GM23338 (cell line): Measurements from ENCODE around the gene FOXP4. TPM values are rescaled to one million over a fixed set of nuclear protein-coding genes. Genes with fewer than 3 reads are reported as not detected.

Source experiments
- ATAC-seq: fragments of 200-7000 bp; cut with Tn5 transposase; 3 replicates; pipeline ENCODE4 v1.9.1; 2020
- DNase-seq: peaks from one replicate; pipeline ENCODE4 v3.0.0-alpha.2; 2015; ENCODE audit warnings: low spot score
- H2AFZ ChIP-seq: fragments of 200-600 bp; sonication (generic); 2 replicates; pipeline ENCODE4 v1.8.0; 2016; ENCODE audit warnings: antibody characterized with exemption, mild to moderate bottlenecking, moderate library complexity
- H3F3A ChIP-seq: fragments of 200-600 bp; sonication (generic); replicated peaks from 2 replicates; pipeline ENCODE4 v1.8.0; 2017; ENCODE audit warnings: antibody characterized with exemption, mixed run types, low read depth
- H3K27ac ChIP-seq: fragments of 200-600 bp; sonication (generic); 2 replicates; pipeline ENCODE4 v1.6.1; 2016; ENCODE audit warnings: low read depth
- H3K27me3 ChIP-seq: fragments of 200-600 bp; sonication (generic); 2 replicates; pipeline ENCODE4 v1.8.0; 2016; ENCODE audit warnings: mild to moderate bottlenecking, mixed run types, moderate library complexity; ENCODE audit not compliant: insufficient read depth
- H3K36me3 ChIP-seq: fragments of 200-600 bp; sonication (generic); 2 replicates; pipeline ENCODE4 v1.8.0; 2016; ENCODE audit warnings: mild to moderate bottlenecking; ENCODE audit not compliant: insufficient read depth
- H3K4me1 ChIP-seq: fragments of 200-600 bp; sonication (generic); 2 replicates; pipeline ENCODE4 v1.8.0; 2016; ENCODE audit warnings: mild to moderate bottlenecking, moderate library complexity; ENCODE audit not compliant: insufficient read depth
- H3K4me2 ChIP-seq: fragments of 200-600 bp; sonication (generic); 2 replicates; pipeline ENCODE4 v1.7.1; 2017; ENCODE audit warnings: mixed run types
- H3K4me3 ChIP-seq: fragments of 200-600 bp; sonication (generic); 2 replicates; pipeline ENCODE4 v1.6.1; 2016; ENCODE audit warnings: mixed run types
- H3K79me2 ChIP-seq: fragments of 200-600 bp; sonication (generic); replicated peaks from 2 replicates; pipeline ENCODE4 v1.8.0; 2017; ENCODE audit warnings: mild to moderate bottlenecking; ENCODE audit not compliant: insufficient read depth
- H3K9me2 ChIP-seq: fragments of 200-600 bp; sonication (generic); 2 replicates; pipeline ENCODE4 v1.8.0; 2017; ENCODE audit not compliant: insufficient read depth
- H4K20me1 ChIP-seq: fragments of 200-600 bp; sonication (generic); replicated peaks from 2 replicates; pipeline ENCODE4 v1.8.0; 2017; ENCODE audit warnings: mild to moderate bottlenecking; ENCODE audit not compliant: insufficient read depth
- H3K27ac Mint-ChIP-seq: 2 replicates; pipeline ENCODE4 v1.8.0; 2020; ENCODE audit warnings: inconsistent platforms, mild to moderate bottlenecking, moderate library complexity, mixed read lengths
- H3K27me3 Mint-ChIP-seq: 3 replicates; pipeline ENCODE4 v1.8.0; 2022; ENCODE audit warnings: low read depth, mild to moderate bottlenecking, moderate library complexity, mixed read lengths, inconsistent platforms; ENCODE audit not compliant: insufficient read depth, poor library complexity
- H3K36me3 Mint-ChIP-seq: 3 replicates; pipeline ENCODE4 v1.8.0; 2021; ENCODE audit warnings: low read depth, mild to moderate bottlenecking, inconsistent platforms, moderate library complexity, mixed read lengths
- H3K4me1 Mint-ChIP-seq: 3 replicates; pipeline ENCODE4 v1.8.0; 2020; ENCODE audit warnings: mild to moderate bottlenecking, inconsistent platforms, mixed read lengths
- H3K4me3 Mint-ChIP-seq: 3 replicates; pipeline ENCODE4 v1.8.0; 2021; ENCODE audit warnings: moderate library complexity, mild to moderate bottlenecking, inconsistent platforms, mixed read lengths
- H3K9me3 Mint-ChIP-seq: 3 replicates; pipeline ENCODE4 v1.8.0; 2020; ENCODE audit warnings: moderate library complexity, mild to moderate bottlenecking, inconsistent platforms, mixed read lengths
- CREB1 ChIP-seq: fragments of 250-450 bp; sonication (Bioruptor Pico); IDR thresholded peaks from 2 replicates; pipeline ENCODE4 v1.5.0; 2020; ENCODE audit warnings: low read depth, mild to moderate bottlenecking, moderate library complexity
- CTCF ChIP-seq, 2 experiments: fragments of 200-600 bp in 1 of 2; sonication (generic) in 1 of 2; conservative IDR thresholded peaks; 2 replicates each; pipeline versions ENCODE4 v1.5.1 to v1.6.1; 2016 to 2017; ENCODE audit warnings: antibody characterized with exemption in 2 of 2, low read depth in 2 of 2, mild to moderate bottlenecking in 2 of 2, moderate library complexity in 1 of 2
- ETS1 ChIP-seq: IDR thresholded peaks from 2 replicates; pipeline ENCODE4 v1.6.1; 2016; ENCODE audit warnings: antibody characterized with exemption
- EZH2phosphoT487 ChIP-seq: fragments of 200-600 bp; sonication (generic); IDR thresholded peaks from one replicate; pipeline ENCODE4 v1.8.1; 2018; ENCODE audit warnings: antibody characterized with exemption; ENCODE audit not compliant: unreplicated experiment
- JUNB ChIP-seq: IDR thresholded peaks from one replicate; pipeline ENCODE4 v1.6.1; 2016; ENCODE audit warnings: antibody characterized with exemption; ENCODE audit not compliant: unreplicated experiment
- NANOG ChIP-seq: IDR thresholded peaks from 2 replicates; pipeline ENCODE4 v1.6.1; 2016; ENCODE audit warnings: antibody characterized with exemption, borderline replicate concordance
- POLR2AphosphoS5 ChIP-seq: IDR thresholded peaks from 2 replicates; pipeline ENCODE4 v1.6.1; 2016; ENCODE audit warnings: antibody characterized with exemption, low read depth
- STAT1 ChIP-seq: IDR thresholded peaks from one replicate; pipeline ENCODE4 v1.6.1; 2016; ENCODE audit warnings: antibody characterized with exemption; ENCODE audit not compliant: unreplicated experiment
- ZNF114 ChIP-seq: fragments of 250-450 bp; sonication (Bioruptor Pico); IDR thresholded peaks from 2 replicates; pipeline ENCODE4 v1.5.0; 2020; ENCODE audit warnings: mild to moderate bottlenecking, moderate library complexity
- ZNF462 ChIP-seq: fragments of 250-450 bp; sonication (Bioruptor Pico); IDR thresholded peaks from 2 replicates; pipeline ENCODE4 v1.5.0; 2020; ENCODE audit warnings: mild to moderate bottlenecking, moderate library complexity
- polyA plus RNA-seq: library from polyadenylated mRNA; unstranded; fragments of >200 nt; fragmentation: Nextera tagmentation; extraction: Ambion mirVana; gene quantifications from 2 replicates; pipeline ENCODE4 v1.2.1, GENCODE V29; 2016
- total RNA-seq: library from RNA; depleted of rRNA; stranded (reverse); fragments of >200 nt; shearing (Covaris generic); gene quantifications from 2 replicates; pipeline ENCODE4 v1.2.3, GENCODE V29; 2014
- TF ChIP-seq, protein P1 (sequence below): IDR thresholded peaks from one replicate; pipeline ENCODE4 v1.6.1; 2018; ENCODE audit warnings: antibody characterized with exemption; ENCODE audit not compliant: unreplicated experiment

FOXP4 gene
- total and polyA plus RNA-seq, 2 experiments from 2014 or later = 5.1 to 13.5 TPM

- no peak for TF ChIP-seq CTCF (conservative IDR thresholded peaks at IDR 0.05; ENCODE audit: low read depth in 2 of 2)
- TF ChIP-seq POLR2AphosphoS5 = no peak
- no peak for TF ChIP-seq ZNF462 (CRISPR knock-in tag)
- TF ChIP-seq NANOG = no peak
- TF ChIP-seq STAT1 = no peak
These were observed 43.0 kb downstream of the FOXP4 start (continued) for GRCh38 chr6:41589223-41589622.

DNA sequence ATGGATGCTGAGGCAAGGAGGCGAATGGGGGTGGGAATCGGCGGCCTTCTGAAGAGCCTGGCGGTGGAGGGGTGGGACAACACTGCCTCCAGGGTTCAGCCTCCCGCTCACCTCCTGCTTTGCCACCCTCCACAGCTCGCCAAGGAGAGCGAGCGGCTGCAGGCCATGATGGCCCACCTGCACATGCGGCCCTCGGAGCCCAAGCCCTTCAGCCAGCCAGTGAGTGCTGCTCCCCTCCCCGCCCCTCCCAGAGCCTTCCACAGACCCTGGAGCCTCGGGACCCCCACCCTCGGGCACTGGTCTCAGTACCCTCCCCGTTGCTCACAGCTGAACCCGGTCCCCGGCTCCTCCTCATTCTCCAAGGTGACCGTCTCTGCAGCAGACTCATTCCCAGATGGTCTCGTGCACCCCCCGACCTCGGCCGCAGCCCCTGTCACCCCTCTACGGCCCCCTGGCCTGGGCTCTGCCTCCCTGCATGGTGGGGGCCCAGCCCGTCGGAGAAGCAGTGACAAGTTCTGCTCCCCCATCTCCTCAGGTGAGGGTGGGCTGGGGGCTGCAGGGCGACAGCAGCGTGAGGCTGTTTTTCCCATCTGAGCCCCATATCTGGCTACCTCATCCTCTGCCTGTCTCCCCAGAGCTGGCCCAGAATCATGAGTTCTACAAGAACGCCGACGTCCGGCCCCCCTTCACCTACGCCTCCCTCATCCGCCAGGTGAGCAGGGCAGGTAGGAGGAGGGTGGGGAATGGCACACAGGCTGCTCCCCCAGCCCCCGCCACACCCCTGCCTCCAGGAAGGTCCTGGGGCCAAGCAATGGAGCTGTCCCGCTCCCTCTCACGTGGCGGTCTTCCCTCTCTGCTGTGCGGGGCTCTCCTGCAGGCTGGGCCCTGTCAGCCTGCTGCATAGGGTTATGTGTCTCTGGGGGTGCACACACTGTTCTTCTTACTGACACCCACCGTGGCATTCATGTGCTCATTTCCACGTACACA lies 43.7 kb downstream of the FOXP4 start:
- Histone ChIP-seq H3K4me3 (no peak overlapping the region), H4K20me1 (no peaks in the 10 kb centered on the region), H3K27ac (no peak overlapping the region), H3K79me2 (no peaks in the 10 kb centered on the region), H3K36me3 (no peaks in the 10 kb centered on the region), H3F3A (no peaks in the 10 kb centered on the region), H2AFZ (no peak overlapping the region), H3K4me1 (peaks cover 21% of the 10 kb centered on the region), H3K27me3 (peaks cover 4% of the 10 kb centered on the region; the same call in 1 of the 2 replicates), H3K4me2 (no peak overlapping the region), H3K9me2 (no peaks in the 10 kb centered on the region)
- Mint-ChIP-seq H3K4me1 (peaks cover 53% of the 10 kb centered on the region), H3K27me3 (peaks cover 16% of the 10 kb centered on the region), H3K36me3 (peaks cover 27% of the 10 kb centered on the region), H3K27ac (no peak overlapping the region), H3K4me3 (no peak overlapping the region; the same call in 2 of the 3 replicates), H3K9me3 (no peaks in the 10 kb centered on the region; the same call in 2 of the 3 replicates)
- ATAC-seq (no peak), DNase-seq (no peak)
- TF ChIP-seq ZNF114 (CRISPR knock-in tag) = no peak
- TF ChIP-seq ETS1 = no peak
- no peak for TF ChIP-seq CREB1 (CRISPR knock-in tag)
- no peak for TF ChIP-seq EZH2phosphoT487
- TF ChIP-seq JUNB = no peak
- TF ChIP-seq, protein P1, sequence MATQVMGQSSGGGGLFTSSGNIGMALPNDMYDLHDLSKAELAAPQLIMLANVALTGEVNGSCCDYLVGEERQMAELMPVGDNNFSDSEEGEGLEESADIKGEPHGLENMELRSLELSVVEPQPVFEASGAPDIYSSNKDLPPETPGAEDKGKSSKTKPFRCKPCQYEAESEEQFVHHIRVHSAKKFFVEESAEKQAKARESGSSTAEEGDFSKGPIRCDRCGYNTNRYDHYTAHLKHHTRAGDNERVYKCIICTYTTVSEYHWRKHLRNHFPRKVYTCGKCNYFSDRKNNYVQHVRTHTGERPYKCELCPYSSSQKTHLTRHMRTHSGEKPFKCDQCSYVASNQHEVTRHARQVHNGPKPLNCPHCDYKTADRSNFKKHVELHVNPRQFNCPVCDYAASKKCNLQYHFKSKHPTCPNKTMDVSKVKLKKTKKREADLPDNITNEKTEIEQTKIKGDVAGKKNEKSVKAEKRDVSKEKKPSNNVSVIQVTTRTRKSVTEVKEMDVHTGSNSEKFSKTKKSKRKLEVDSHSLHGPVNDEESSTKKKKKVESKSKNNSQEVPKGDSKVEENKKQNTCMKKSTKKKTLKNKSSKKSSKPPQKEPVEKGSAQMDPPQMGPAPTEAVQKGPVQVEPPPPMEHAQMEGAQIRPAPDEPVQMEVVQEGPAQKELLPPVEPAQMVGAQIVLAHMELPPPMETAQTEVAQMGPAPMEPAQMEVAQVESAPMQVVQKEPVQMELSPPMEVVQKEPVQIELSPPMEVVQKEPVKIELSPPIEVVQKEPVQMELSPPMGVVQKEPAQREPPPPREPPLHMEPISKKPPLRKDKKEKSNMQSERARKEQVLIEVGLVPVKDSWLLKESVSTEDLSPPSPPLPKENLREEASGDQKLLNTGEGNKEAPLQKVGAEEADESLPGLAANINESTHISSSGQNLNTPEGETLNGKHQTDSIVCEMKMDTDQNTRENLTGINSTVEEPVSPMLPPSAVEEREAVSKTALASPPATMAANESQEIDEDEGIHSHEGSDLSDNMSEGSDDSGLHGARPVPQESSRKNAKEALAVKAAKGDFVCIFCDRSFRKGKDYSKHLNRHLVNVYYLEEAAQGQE = no peak
- TF ChIP-seq STAT1 = no peak
- no peak for TF ChIP-seq POLR2AphosphoS5
